ENCODE data around the gene MINDY4.

DNA sequence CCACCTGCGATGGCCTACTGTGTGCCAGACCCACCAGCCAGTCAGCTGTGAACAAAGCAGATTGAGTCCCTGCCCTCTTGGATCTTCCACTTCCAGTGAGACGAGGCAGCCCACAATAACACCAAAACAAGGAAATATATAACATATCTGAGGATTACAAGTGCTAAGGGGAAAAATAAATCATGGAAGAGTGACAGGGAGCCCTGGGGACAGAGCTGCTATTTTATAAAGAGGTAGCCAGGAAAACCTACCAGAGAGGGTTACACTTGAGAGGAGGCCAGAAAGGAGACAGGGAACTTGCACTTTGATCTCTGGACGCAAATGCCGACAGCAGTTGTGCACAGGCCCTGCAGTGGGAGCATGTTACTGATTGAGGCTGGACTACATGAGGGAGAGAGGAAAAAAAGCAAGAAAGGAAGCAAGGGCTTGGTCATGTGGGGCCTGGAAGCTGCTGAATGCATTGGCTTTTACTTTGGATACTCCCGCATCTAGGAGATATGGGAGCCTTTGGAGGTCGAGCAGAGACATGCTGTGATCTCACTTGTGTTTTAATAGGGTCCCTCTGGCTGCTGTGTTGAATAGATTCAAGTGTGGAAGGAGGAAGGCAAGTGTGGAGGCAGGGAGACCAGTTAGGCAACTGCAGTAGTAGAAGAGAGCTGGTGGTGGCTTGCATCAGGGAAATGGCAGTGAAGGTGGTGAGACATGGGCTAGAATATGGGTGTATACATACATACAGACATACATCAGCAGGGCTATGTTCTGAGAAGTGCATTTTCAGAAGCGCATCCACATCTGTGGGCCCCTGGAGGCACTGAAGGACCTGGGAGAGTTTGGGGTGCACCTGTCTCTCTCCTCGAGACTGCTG, 26.2 kb downstream of the MINDY4 start:
- TF ChIP-seq, protein P1, sequence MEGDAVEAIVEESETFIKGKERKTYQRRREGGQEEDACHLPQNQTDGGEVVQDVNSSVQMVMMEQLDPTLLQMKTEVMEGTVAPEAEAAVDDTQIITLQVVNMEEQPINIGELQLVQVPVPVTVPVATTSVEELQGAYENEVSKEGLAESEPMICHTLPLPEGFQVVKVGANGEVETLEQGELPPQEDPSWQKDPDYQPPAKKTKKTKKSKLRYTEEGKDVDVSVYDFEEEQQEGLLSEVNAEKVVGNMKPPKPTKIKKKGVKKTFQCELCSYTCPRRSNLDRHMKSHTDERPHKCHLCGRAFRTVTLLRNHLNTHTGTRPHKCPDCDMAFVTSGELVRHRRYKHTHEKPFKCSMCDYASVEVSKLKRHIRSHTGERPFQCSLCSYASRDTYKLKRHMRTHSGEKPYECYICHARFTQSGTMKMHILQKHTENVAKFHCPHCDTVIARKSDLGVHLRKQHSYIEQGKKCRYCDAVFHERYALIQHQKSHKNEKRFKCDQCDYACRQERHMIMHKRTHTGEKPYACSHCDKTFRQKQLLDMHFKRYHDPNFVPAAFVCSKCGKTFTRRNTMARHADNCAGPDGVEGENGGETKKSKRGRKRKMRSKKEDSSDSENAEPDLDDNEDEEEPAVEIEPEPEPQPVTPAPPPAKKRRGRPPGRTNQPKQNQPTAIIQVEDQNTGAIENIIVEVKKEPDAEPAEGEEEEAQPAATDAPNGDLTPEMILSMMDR (IDR thresholded peaks at IDR 0.05): no peak
- no peak for TF ChIP-seq POLR2A (IDR thresholded peaks at IDR 0.05)
